GM12874 (cell line): ENCODE data around the gene PHEX.

Experiments
- TF ChIP-seq, protein P1 (sequence below): IDR thresholded peaks from 2 replicates; pipeline ENCODE4 v1.5.1; 2011; ENCODE audit warnings: low read depth, mild to moderate bottlenecking, control low read depth, low read length, moderate library complexity; ENCODE audit not compliant: insufficient read depth

The PHEX gene

DNA sequence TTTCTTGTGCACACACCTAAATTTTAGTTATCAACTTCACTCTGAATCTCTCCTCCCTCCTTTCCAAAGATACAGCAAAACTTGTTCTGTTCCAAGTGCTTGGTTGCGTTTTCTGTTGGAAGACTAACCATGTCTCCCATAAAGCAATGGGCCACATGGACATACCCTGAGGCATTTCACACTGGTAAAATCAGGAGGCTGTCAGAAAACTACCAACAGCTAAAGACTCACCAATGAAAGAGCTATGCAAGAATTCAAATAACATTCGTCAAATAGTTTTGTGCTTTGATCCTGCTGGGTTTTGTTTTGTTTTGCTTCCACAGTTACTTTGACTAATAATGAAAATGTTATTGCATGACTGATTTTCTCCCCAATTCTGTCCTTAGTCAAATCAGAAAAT is 46.0 kb downstream of the PHEX start:
- TF ChIP-seq, protein P1, sequence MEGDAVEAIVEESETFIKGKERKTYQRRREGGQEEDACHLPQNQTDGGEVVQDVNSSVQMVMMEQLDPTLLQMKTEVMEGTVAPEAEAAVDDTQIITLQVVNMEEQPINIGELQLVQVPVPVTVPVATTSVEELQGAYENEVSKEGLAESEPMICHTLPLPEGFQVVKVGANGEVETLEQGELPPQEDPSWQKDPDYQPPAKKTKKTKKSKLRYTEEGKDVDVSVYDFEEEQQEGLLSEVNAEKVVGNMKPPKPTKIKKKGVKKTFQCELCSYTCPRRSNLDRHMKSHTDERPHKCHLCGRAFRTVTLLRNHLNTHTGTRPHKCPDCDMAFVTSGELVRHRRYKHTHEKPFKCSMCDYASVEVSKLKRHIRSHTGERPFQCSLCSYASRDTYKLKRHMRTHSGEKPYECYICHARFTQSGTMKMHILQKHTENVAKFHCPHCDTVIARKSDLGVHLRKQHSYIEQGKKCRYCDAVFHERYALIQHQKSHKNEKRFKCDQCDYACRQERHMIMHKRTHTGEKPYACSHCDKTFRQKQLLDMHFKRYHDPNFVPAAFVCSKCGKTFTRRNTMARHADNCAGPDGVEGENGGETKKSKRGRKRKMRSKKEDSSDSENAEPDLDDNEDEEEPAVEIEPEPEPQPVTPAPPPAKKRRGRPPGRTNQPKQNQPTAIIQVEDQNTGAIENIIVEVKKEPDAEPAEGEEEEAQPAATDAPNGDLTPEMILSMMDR = no peak

DNA sequence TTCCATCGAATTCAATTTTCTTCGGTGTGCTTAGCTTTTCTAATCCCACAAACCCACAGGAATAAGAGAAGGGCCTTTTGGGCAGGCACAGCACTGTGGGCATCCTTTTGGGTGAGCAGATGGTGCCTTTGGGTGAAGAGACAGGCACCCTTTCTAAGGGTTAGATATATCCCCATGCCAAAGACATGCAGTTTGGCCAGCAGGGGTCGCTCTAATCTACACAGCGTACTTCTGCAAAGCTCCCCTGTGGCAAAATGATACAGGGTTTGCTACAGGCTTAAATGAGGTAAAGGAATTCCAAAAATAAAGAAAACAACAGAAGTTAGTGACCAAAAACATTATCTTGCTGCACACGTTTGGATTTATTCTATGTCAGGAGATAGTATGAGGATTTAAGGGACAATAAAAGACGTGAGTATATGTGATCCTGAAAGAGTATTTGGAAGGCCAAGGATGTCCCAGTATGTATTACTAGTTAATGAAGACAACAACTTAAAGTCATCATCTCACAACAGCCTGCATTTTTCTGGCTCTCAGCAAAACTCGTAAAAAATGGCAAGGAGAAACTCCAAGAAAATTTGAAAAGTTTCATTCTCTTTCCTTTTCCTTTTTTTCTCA is 49.5 kb downstream of the PHEX start:
- TF ChIP-seq, protein P1 = peak; percentile 63

- TF ChIP-seq, protein P1 = no peak
Observed at GRCh38 chrX:22086003-22086402, 53.9 kb downstream of the PHEX start.

DNA sequence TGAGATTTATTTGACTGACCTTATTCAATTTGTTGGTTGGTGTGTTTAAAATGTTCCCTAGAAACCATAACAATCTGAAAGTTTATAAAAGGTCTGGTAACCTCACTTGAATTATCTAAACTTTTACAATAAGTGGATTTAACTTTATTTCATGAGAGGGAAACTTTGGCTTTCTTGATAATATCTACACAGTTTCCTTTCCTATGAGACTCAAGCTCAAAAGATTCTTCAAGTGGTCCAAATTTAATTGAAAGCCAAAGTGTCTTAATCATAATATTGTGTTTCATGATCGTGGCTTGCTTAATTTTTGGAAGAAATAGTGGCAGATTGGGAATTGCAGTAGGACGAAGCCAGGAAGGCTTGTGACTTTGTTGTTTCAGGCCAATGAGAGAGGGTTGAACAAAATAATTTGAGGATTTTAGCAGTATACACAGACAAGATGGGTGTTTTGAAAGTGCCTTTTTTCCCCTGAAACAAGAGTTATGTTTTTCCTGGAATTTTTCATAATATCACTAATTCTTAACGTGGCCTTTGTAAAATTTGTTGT is 55.0 kb downstream of the PHEX start:
- TF ChIP-seq, protein P1 = no peak

GRCh38 chrX:22088326-22088725 is 56.2 kb downstream of the PHEX start:
- TF ChIP-seq, protein P1 = no peak

DNA sequence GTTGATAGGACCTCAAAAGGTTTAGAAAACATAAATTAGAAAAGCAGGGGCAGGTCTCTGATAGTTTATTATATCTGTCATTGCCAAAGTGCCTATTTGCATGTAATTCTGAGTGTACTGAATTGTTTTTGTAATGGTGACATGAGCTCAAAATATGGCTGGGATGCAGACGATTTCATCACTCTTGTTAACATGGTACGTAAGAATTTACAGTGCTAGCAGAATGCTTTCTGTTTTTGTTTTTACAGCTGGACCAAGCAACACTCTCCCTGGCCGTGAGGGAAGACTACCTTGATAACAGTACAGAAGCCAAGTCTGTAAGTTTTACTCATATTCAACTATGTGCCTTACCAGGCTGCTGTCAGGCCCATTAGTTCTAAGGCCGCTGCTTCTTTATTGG is 58.1 kb downstream of the PHEX start:
- TF ChIP-seq, protein P1 = no peak

GRCh38 chrX:22093550-22093949 is 61.4 kb downstream of the PHEX start:
- TF ChIP-seq, protein P1 = no peak
